Hepatocyte (in vitro differentiated cells): ENCODE data around the gene PLEKHM3. TPM values are rescaled to one million over a fixed set of nuclear protein-coding genes. Genes with fewer than 3 reads are reported as not detected.

Experiments used
- DNase-seq: peaks from one replicate; pipeline ENCODE4 v3.0.0-alpha.2; 2016; ENCODE audit warnings: low spot score
- H2AFZ ChIP-seq: fragments of 200-600 bp; sonication (generic); 2 replicates; pipeline ENCODE4 v1.6.0; 2016; ENCODE audit warnings: antibody characterized with exemption, mild to moderate bottlenecking
- H3K27ac ChIP-seq: fragments of 200-600 bp; sonication (generic); 2 replicates; pipeline ENCODE4 v1.5.1; 2016; ENCODE audit warnings: mild to moderate bottlenecking
- H3K27me3 ChIP-seq: fragments of 200-600 bp; sonication (generic); 2 replicates; pipeline ENCODE4 v1.6.1; 2016
- H3K36me3 ChIP-seq: fragments of 200-600 bp; sonication (generic); replicated peaks from 2 replicates; pipeline ENCODE4 v1.5.1; 2016; ENCODE audit warnings: low read depth; ENCODE audit not compliant: insufficient read depth
- H3K4me1 ChIP-seq: fragments of 200-600 bp; sonication (generic); 2 replicates; pipeline ENCODE4 v1.5.1; 2016; ENCODE audit warnings: mild to moderate bottlenecking, moderate library complexity; ENCODE audit not compliant: insufficient read depth
- H3K4me2 ChIP-seq: fragments of 200-600 bp; sonication (generic); 2 replicates; pipeline ENCODE4 v1.6.0; 2016
- H3K4me3 ChIP-seq: fragments of 200-600 bp; sonication (generic); 2 replicates; pipeline ENCODE4 v1.5.1; 2016; ENCODE audit warnings: mild to moderate bottlenecking
- H3K79me2 ChIP-seq: fragments of 200-600 bp; sonication (generic); 2 replicates; pipeline ENCODE4 v1.6.0; 2017; ENCODE audit warnings: mild to moderate bottlenecking
- H3K9me2 ChIP-seq: fragments of 200-600 bp; sonication (generic); replicated peaks from 2 replicates; pipeline ENCODE4 v1.6.0; 2017; ENCODE audit warnings: mild to moderate bottlenecking; ENCODE audit not compliant: insufficient read depth
- H3K9me3 ChIP-seq: fragments of 200-600 bp; sonication (generic); 2 replicates; pipeline ENCODE4 v1.5.1; 2016; ENCODE audit warnings: low read depth, mild to moderate bottlenecking
- H4K20me1 ChIP-seq: fragments of 200-600 bp; sonication (generic); 2 replicates; pipeline ENCODE4 v1.6.0; 2016; ENCODE audit warnings: mild to moderate bottlenecking; ENCODE audit not compliant: insufficient read depth, poor library complexity, severe bottlenecking
- CTCF ChIP-seq: fragments of 200-600 bp; sonication (generic); IDR thresholded peaks from 2 replicates; pipeline ENCODE4 v1.5.1; 2016; ENCODE audit warnings: antibody characterized with exemption, mild to moderate bottlenecking; ENCODE audit not compliant: poor library complexity
- EZH2 ChIP-seq: fragments of 200-600 bp; sonication (generic); IDR thresholded peaks from 2 replicates; pipeline ENCODE4 v1.6.1; 2016; ENCODE audit warnings: antibody characterized with exemption, mild to moderate bottlenecking, borderline replicate concordance
- EZH2phosphoT487 ChIP-seq: fragments of 200-600 bp; sonication (generic); IDR thresholded peaks from one replicate; pipeline ENCODE4 v1.6.1; 2018; ENCODE audit warnings: antibody characterized with exemption, mild to moderate bottlenecking, low read depth, moderate library complexity; ENCODE audit not compliant: unreplicated experiment, severe bottlenecking
- WGBS: methylation state at CpG from one replicate; pipeline ENCODE4 v1.1.6; 2016; ENCODE audit warnings: low lambda C conversion rate; ENCODE audit errors: missing lambda C conversion rate; 5-methylcytosine and 5-hydroxymethylcytosine counted together
- polyA plus RNA-seq: library from polyadenylated mRNA; unstranded; fragments of >200 nt; fragmentation: Nextera tagmentation; extraction: Ambion mirVana; gene quantifications from 2 replicates; pipeline ENCODE4 v1.2.1, GENCODE V29; 2016
- total RNA-seq: library from RNA; depleted of rRNA; stranded (reverse); fragments of >200 nt; gene quantifications from 2 replicates; pipeline ENCODE4 v1.2.3, GENCODE V29; 2014

Gene PLEKHM3
- total and polyA plus RNA-seq, 2 experiments from 2014 or later: 4.2 to 11.1 TPM

GRCh38 chr2:207839575-207839974 lies 185.8 kb downstream of the PLEKHM3 start:
- 100% methylated on average over 3 of the region's 3 CpGs for WGBS
- DNase-seq: no peak
- H3K9me2 ChIP-seq: no peaks in the 10 kb centered on the region
- H3K79me2 ChIP-seq: no peaks in the 10 kb centered on the region
- H3K36me3 ChIP-seq: no peaks in the 10 kb centered on the region
- no peaks in the 10 kb centered on the region for H3K27me3 ChIP-seq
- no peaks in the 10 kb centered on the region for H3K9me3 ChIP-seq
- H3K4me3 ChIP-seq: no peak overlapping the region
- H3K27ac ChIP-seq: no peak overlapping the region
- H4K20me1 ChIP-seq: no peaks in the 10 kb centered on the region
- TF ChIP-seq EZH2phosphoT487: no peak
- TF ChIP-seq CTCF: no peak
- no peak for TF ChIP-seq EZH2
- H3K4me1 ChIP-seq: peaks cover 1% of the 10 kb centered on the region
- no peak overlapping the region for H3K4me2 ChIP-seq
- H2AFZ ChIP-seq: no peak overlapping the region

DNA sequence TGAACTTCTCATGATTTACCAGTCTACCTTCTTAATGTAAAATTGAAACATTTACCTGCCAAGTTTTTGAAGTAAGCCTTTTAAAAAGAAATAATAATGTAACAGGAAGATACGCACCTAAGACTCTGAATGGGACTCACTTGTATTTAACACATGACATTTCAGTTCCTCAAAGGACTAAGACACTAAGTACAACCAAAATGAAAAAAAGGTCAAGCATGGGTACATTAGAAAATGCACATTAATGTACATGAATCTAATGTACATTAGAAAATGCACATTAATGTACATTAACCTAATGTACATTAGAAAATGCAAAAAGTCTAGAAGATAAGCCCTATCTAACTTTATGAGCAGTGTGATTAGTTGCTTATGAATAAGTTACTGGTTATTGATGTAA lies 186.3 kb downstream of the PLEKHM3 start:
- TF ChIP-seq EZH2 (no peak), CTCF (no peak), EZH2phosphoT487 (no peak)
- Histone ChIP-seq H3K4me3 (no peak overlapping the region), H3K4me1 (no peaks in the 10 kb centered on the region), H3K4me2 (no peak overlapping the region), H3K27me3 (no peaks in the 10 kb centered on the region), H3K9me3 (no peaks in the 10 kb centered on the region), H3K27ac (no peak overlapping the region), H4K20me1 (no peaks in the 10 kb centered on the region), H2AFZ (no peak overlapping the region), H3K79me2 (no peaks in the 10 kb centered on the region), H3K36me3 (no peaks in the 10 kb centered on the region), H3K9me2 (no peaks in the 10 kb centered on the region)
- DNase-seq: no peak
- 95% methylated on average over 1 of the region's 1 CpG for WGBS

GRCh38 chr2:207836521-207837133 lies 188.7 kb downstream of the PLEKHM3 start:
- H3K4me1 ChIP-seq: no peaks in the 10 kb centered on the region

More at GRCh38 chr2:207836521-207837133, 188.7 kb downstream of the PLEKHM3 start:
- no peak overlapping the region for H3K27ac ChIP-seq
- H3K79me2 ChIP-seq: no peaks in the 10 kb centered on the region
- no peaks in the 10 kb centered on the region for H3K36me3 ChIP-seq
- no peak for TF ChIP-seq CTCF
- TF ChIP-seq EZH2phosphoT487: no peak
- TF ChIP-seq EZH2: no peak
- H3K4me3 ChIP-seq: no peak overlapping the region
- H3K4me2 ChIP-seq: no peak overlapping the region
- H3K27me3 ChIP-seq: no peaks in the 10 kb centered on the region
- no peak overlapping the region for H2AFZ ChIP-seq
- DNase-seq: no peak
- no peaks in the 10 kb centered on the region for H3K9me2 ChIP-seq
- no peaks in the 10 kb centered on the region for H3K9me3 ChIP-seq
- H4K20me1 ChIP-seq: no peaks in the 10 kb centered on the region
- WGBS: 67% methylated on average over 7 of the region's 7 CpGs
